ENCODE data around the gene NFIC. TPM values are rescaled to one million over a fixed set of nuclear protein-coding genes. Genes with fewer than 3 reads are reported as not detected.
"Not testable (repeated sequence)": the region's sequence is repeated elsewhere in the genome, so short reads cannot be mapped to it uniquely, and the experiment has no call there.

Gene NFIC
- total RNA-seq, 4 donors from 2014 or later: 138 to 200 (median 160) TPM

DNA sequence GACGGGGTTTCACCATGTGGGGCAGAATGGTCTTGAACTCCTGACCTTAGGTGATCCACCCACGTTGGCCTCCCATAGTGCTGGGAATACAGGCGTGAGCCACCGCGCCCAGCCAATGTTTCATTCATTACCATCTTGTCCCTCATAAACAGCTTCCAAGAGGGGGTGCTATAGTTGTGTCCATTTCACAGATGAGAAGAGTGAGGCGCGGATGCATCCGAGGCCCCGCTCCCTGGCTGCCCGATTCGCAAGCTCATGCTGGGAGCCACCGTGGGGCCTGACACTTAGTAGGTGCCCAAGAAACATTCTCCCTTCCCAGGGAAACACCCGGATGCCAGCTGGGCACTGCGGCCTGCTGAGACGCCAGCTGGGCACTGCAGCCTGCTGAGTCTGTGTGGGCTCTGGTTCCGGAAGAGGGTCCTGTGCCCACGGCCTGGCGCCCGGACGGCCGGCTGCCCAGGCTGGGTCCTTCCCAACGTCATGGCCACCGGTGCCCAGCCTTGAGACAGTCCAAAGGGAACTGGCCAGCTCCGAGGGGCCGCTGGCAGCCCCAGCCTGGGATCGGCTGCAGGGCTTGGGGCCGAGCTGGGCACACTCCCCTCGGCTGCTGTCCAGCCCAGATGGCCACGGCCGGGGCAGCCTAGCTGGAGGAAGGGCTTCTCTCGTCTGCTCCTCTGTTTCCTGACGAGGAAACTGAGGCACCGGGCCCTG lies 54.7 kb downstream of the NFIC start:
- WGBS, 2 donors: 88 to 91% methylated on average over 18 to 30 of the region's 33 CpGs
- Histone ChIP-seq H3K27ac (no peak overlapping the region), H3K27me3 (no peaks in the 10 kb centered on the region), H3K36me3 (peaks cover 0 to 20% (median 0%) of the 10 kb centered on the region in 3 donors), H3K4me1 (peaks cover 0 to 21% (median 2%) of the 10 kb centered on the region in 4 donors), H3K9me3 (no peaks in the 10 kb centered on the region), H3K4me3 (no peak overlapping the region)
- no peak for TF ChIP-seq EP300 (IDR thresholded peaks at IDR 0.05)
- no peak for TF ChIP-seq POLR2A (IDR thresholded peaks at IDR 0.05)
- TF ChIP-seq, protein P1, sequence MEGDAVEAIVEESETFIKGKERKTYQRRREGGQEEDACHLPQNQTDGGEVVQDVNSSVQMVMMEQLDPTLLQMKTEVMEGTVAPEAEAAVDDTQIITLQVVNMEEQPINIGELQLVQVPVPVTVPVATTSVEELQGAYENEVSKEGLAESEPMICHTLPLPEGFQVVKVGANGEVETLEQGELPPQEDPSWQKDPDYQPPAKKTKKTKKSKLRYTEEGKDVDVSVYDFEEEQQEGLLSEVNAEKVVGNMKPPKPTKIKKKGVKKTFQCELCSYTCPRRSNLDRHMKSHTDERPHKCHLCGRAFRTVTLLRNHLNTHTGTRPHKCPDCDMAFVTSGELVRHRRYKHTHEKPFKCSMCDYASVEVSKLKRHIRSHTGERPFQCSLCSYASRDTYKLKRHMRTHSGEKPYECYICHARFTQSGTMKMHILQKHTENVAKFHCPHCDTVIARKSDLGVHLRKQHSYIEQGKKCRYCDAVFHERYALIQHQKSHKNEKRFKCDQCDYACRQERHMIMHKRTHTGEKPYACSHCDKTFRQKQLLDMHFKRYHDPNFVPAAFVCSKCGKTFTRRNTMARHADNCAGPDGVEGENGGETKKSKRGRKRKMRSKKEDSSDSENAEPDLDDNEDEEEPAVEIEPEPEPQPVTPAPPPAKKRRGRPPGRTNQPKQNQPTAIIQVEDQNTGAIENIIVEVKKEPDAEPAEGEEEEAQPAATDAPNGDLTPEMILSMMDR (IDR thresholded peaks at IDR 0.05): no peak
- no peak for DNase-seq (ENCODE audit: low spot score in 2 of 2)

DNA sequence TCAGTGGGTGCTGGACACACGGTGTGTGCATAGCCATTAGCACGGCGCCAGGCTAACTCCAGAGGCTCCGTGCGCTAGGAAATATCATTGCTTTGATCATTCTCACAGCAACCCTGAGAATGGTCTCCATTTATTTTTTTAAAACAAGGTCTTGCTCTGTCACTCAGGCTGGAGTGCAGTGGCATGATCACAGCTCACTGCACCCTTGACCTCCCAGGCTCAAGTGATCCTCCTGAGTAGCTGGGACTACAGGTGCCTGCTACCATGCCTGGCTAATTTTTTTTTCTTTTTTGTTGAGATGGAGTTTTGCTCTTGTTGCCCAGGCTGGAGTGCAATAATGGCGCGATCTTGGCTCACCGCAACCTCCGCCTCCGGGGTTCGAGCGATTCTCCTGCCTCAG lies 55.3 kb downstream of the NFIC start:
- not testable (repeated sequence) for H3K27ac ChIP-seq; H3K4me3 ChIP-seq; DNase-seq (ENCODE audit: low spot score in 2 of 2); H3K9me3 ChIP-seq; H3K27me3 ChIP-seq
- WGBS, 2 donors: 92 to 95% methylated on average over 12 of the region's 12 CpGs
- Histone ChIP-seq H3K36me3 (peaks cover 0 to 25% (median 0%) of the 10 kb centered on the region in 3 donors), H3K4me1 (peaks cover 0 to 26% (median 2%) of the 10 kb centered on the region in 4 donors)

DNA sequence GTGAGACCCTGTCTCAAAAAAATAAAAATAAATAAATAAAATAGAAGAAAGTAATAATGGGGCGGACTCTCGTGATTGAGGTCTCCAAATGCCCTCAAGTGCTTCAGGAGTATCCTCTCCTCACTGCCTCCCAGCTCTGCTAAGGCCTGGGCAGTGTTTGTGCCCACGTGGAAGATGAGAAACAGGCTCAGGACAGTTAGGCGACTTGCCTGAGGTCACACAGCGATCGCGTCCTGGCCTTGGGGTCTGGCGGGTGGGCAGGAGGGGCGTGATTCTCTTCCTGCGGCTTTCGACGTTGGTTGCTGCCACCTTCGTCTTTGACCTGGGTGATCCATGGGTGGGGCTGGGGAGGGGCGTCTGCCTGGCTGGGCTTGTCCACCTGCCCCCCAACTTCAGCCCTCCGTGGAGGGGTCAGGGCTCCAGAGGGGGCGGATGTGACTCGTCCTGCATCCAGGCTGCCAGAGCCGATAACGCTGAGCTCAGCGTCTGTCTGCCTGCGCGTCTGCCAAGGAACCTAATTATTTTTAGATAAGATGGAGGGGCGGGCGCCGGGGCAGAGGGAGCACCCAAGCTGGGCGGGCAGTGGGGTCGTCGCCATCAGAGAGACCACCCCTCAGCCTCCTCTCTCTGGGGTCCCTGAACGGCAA lies 56.9 kb downstream of the NFIC start:
- DNase-seq (ENCODE audit: low spot score in 2 of 2): no peak
- 66 to 69% methylated on average over 20 to 29 of the region's 29 CpGs for WGBS, 2 donors
- no peaks in the 10 kb centered on the region for H3K27me3 ChIP-seq
- H3K27ac ChIP-seq: peak overlapping the region in 2 of 4 donors; percentile 18 to 52
- no peak overlapping the region for H3K4me3 ChIP-seq
- H3K4me1 ChIP-seq: peaks cover 0 to 36% (median 7%) of the 10 kb centered on the region in 4 donors
- no peaks in the 10 kb centered on the region for H3K9me3 ChIP-seq
- peaks cover 0 to 29% (median 0%) of the 10 kb centered on the region in 3 donors for H3K36me3 ChIP-seq
- no peak for TF ChIP-seq POLR2A (IDR thresholded peaks at IDR 0.05)
- TF ChIP-seq, protein P1 (IDR thresholded peaks at IDR 0.05): no peak

DNA sequence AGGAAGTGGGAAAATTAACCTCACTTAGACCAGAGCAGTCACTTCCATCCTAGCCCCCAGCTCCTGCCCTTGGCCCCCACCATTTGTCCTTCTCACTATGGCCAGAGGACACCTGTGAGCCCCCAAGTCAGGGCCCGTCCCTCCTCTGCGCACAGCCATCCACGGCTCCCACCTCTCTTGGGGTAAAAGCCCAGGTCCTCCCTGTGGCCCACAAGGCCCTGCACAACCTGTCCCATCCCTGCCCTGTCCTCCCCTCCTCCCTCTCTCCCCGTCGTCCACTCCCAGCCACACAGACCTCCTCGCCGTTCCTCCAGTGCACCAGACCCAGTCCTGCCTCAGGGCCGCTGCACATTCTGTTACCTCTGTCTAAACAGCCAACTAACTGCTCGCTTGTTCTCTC lies 60.0 kb downstream of the NFIC start:
- peaks cover 0 to 56% (median 24%) of the 10 kb centered on the region in 4 donors for H3K4me1 ChIP-seq
- 87 to 89% methylated on average over 9 of the region's 9 CpGs for WGBS, 2 donors
- H3K36me3 ChIP-seq: peaks cover 0 to 22% (median 0%) of the 10 kb centered on the region in 3 donors
- peak overlapping the region in 3 of 4 donors; percentile 23 to 85 (median 47) for H3K27ac ChIP-seq
- DNase-seq (ENCODE audit: low spot score in 2 of 2): no peak
- TF ChIP-seq, protein P1 (IDR thresholded peaks at IDR 0.05): no peak
- TF ChIP-seq EP300 (IDR thresholded peaks at IDR 0.05) (no peak), POLR2A (IDR thresholded peaks at IDR 0.05) (no peak)
- H3K27me3 ChIP-seq: no peaks in the 10 kb centered on the region
- no peak overlapping the region for H3K4me3 ChIP-seq
- H3K9me3 ChIP-seq: no peaks in the 10 kb centered on the region

DNA sequence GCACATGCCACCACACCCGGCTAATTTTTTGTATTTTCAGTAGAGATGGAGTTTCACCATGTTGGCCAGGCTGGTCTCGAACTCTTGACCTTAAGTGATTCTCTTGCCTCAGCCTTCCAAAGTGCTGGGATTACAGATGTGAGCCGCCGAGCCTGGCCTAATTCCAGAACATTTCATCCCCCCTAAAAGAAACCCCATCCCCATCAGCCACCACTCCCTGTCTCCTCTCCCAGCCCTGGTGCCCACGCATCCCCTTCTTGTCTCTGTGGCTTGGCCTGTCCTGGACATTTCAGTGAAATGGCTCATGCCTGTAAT lies 63.9 kb downstream of the NFIC start:
- H3K36me3 ChIP-seq: peaks cover 0 to 32% (median 5%) of the 10 kb centered on the region in 3 donors
- H3K9me3 ChIP-seq, H3K27me3 ChIP-seq, H3K4me3 ChIP-seq: not testable (repeated sequence)
- 68 to 69% methylated on average over 5 of the region's 5 CpGs for WGBS, 2 donors
- H3K27ac ChIP-seq: peak overlapping the region; percentile 61 to 92 (median 77)
- peak in 1 of 2 donors; percentile 47 for DNase-seq (ENCODE audit: low spot score in 2 of 2)
- peaks cover 0 to 82% (median 32%) of the 10 kb centered on the region in 4 donors for H3K4me1 ChIP-seq

DNA sequence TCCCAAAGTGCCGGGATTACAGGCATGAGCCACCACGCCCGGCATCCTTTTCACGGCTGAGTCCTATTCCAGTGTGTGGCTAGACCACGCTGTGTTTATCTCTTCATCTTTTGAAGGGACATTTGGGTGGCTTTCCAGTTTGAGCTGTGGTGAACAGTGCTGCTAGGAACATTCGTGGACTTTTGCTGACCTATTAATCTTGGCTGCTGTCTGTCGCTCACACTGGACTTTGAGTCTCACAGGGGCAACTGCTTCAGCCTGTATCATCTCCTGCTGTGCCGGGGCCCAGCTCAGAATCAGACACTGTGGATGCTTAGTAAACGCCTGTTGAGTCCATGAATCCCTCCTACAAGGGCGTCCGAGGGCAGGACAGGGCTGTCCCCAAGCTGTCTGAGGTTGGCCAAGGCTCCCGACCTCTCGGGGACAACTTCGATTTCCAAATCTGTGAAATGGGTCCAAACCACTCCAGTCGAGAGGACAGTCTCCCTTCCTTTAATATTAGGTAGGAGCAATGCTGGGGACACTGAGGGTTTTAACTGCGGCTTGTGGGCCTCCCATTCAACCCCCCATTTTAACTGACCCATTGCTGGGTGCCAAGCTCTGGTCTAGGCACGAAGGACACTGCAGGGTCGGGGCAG lies 65.5 kb downstream of the NFIC start:
- Histone ChIP-seq H3K4me1 (peaks cover 0 to 84% (median 37%) of the 10 kb centered on the region in 4 donors), H3K27me3 (no peaks in the 10 kb centered on the region), H3K4me3 (no peak overlapping the region), H3K27ac (peak overlapping the region; percentile 6 to 92 (median 48)), H3K36me3 (peaks cover 3 to 31% (median 5%) of the 10 kb centered on the region in 3 donors), H3K9me3 (no peaks in the 10 kb centered on the region)
- TF ChIP-seq EP300 (IDR thresholded peaks at IDR 0.05) (no peak), POLR2A (IDR thresholded peaks at IDR 0.05) (no peak)
- TF ChIP-seq, protein P1 (IDR thresholded peaks at IDR 0.05): no peak
- no peak for DNase-seq (ENCODE audit: low spot score in 2 of 2)
- WGBS, 2 donors: 86 to 87% methylated on average over 17 to 18 of the region's 18 CpGs

Measured in tibial nerve (tissue), 4 donors.